IPS DF 6.9 (cell line): ENCODE results near the gene PATJ.
A peak's percentile ranks its signal among the peaks of the same experiment; 100 is the strongest.

ENCODE experiments used
- DNase-seq: peaks from one replicate; pipeline ENCODE4 v3.0.0-alpha.2; 2013; ENCODE audit warnings: low read depth, low spot score
- H3K27ac ChIP-seq: one replicate; pipeline ENCODE4 v1.5.1; 2013; ENCODE audit warnings: low read length, control low read depth
- H3K27me3 ChIP-seq: 2 replicates; pipeline ENCODE4 v1.6.1; 2013; ENCODE audit warnings: mild to moderate bottlenecking, low read length; ENCODE audit not compliant: control insufficient read depth, insufficient read depth
- H3K36me3 ChIP-seq: 2 replicates; pipeline ENCODE4 v1.6.1; 2013; ENCODE audit warnings: low read length; ENCODE audit not compliant: control insufficient read depth, insufficient read depth
- H3K4me1 ChIP-seq: 2 replicates; pipeline ENCODE4 v1.6.1; 2013; ENCODE audit warnings: low read length; ENCODE audit not compliant: control insufficient read depth, insufficient read depth
- H3K4me3 ChIP-seq: 2 replicates; pipeline ENCODE4 v1.5.1; 2013; ENCODE audit warnings: mild to moderate bottlenecking, low read length
- H3K9me3 ChIP-seq: 2 replicates; pipeline ENCODE4 v1.6.1; 2013; ENCODE audit warnings: low read length, inconsistent platforms; ENCODE audit not compliant: control insufficient read depth, insufficient read depth
- WGBS: extraction: QIAGEN DNeasy Blood & Tissue Kit; methylation state at CpG from one replicate; pipeline ENCODE4 v1.1.7; 2013; ENCODE audit warnings: mixed read lengths, missing lambda C conversion rate; ENCODE audit not compliant: insufficient read length, insufficient coverage; 5-methylcytosine and 5-hydroxymethylcytosine counted together

The PATJ gene

GRCh38 chr1:62064829-62065407 is 322.6 kb downstream of the PATJ start:
- Histone ChIP-seq H3K27me3 (no peaks in the 10 kb centered on the region), H3K27ac (no peak overlapping the region), H3K36me3 (no peaks in the 10 kb centered on the region), H3K9me3 (no peaks in the 10 kb centered on the region), H3K4me3 (no peak overlapping the region), H3K4me1 (no peaks in the 10 kb centered on the region)
- no peak for DNase-seq
- WGBS = no CpG with 5 or more reads among the region's 4 CpGs

- Histone ChIP-seq H3K27ac (no peak overlapping the region), H3K4me1 (no peaks in the 10 kb centered on the region), H3K27me3 (no peaks in the 10 kb centered on the region), H3K36me3 (no peaks in the 10 kb centered on the region), H3K4me3 (no peak overlapping the region), H3K9me3 (no peaks in the 10 kb centered on the region)
- no CpG with 5 or more reads among the region's 2 CpGs for WGBS
- no peak for DNase-seq
Observed at GRCh38 chr1:62066713-62067112, 324.4 kb downstream of the PATJ start.

- no peaks in the 10 kb centered on the region for H3K27me3 ChIP-seq
- no peaks in the 10 kb centered on the region for H3K4me1 ChIP-seq
- no peaks in the 10 kb centered on the region for H3K9me3 ChIP-seq
- no CpG with 5 or more reads among the region's 1 CpG for WGBS
- H3K36me3 ChIP-seq = no peaks in the 10 kb centered on the region
- H3K4me3 ChIP-seq = no peak overlapping the region
- DNase-seq = no peak
- H3K27ac ChIP-seq = no peak overlapping the region
Observed at GRCh38 chr1:62068416-62068843, 326.1 kb downstream of the PATJ start.

GRCh38 chr1:62068978-62069377 is 326.7 kb downstream of the PATJ start:
- no peaks in the 10 kb centered on the region for H3K4me1 ChIP-seq
- H3K27ac ChIP-seq = no peak overlapping the region
- no peaks in the 10 kb centered on the region for H3K27me3 ChIP-seq
- H3K9me3 ChIP-seq = no peaks in the 10 kb centered on the region
- no CpG with 5 or more reads among the region's 5 CpGs for WGBS
- H3K36me3 ChIP-seq = no peaks in the 10 kb centered on the region
- no peak for DNase-seq
- no peak overlapping the region for H3K4me3 ChIP-seq

GRCh38 chr1:62070384-62071011 is 328.2 kb downstream of the PATJ start:
- no peaks in the 10 kb centered on the region for H3K36me3 ChIP-seq
- H3K4me1 ChIP-seq = no peaks in the 10 kb centered on the region
- no peak overlapping the region for H3K4me3 ChIP-seq
- no peaks in the 10 kb centered on the region for H3K27me3 ChIP-seq
- no peak overlapping the region for H3K27ac ChIP-seq
- H3K9me3 ChIP-seq = no peaks in the 10 kb centered on the region
- no peak for DNase-seq
- WGBS = no CpG with 5 or more reads among the region's 4 CpGs

GRCh38 chr1:62071695-62072094 is 329.4 kb downstream of the PATJ start:
- H3K9me3 ChIP-seq = no peaks in the 10 kb centered on the region
- no peaks in the 10 kb centered on the region for H3K36me3 ChIP-seq
- H3K27ac ChIP-seq = no peak overlapping the region
- no peaks in the 10 kb centered on the region for H3K4me1 ChIP-seq
- no CpG with 5 or more reads among the region's 7 CpGs for WGBS
- H3K4me3 ChIP-seq = no peak overlapping the region
- no peak for DNase-seq
- no peaks in the 10 kb centered on the region for H3K27me3 ChIP-seq

GRCh38 chr1:62076286-62076685 is 334.0 kb downstream of the PATJ start:
- Histone ChIP-seq H3K36me3 (no peaks in the 10 kb centered on the region; the same call in 1 of the 2 replicates), H3K27me3 (no peaks in the 10 kb centered on the region), H3K4me1 (no peaks in the 10 kb centered on the region), H3K27ac (no peak overlapping the region), H3K9me3 (no peaks in the 10 kb centered on the region), H3K4me3 (no peak overlapping the region)
- whole genome bisulfite sequencing = no CpG with 5 or more reads among the region's 3 CpGs
- DNase-seq = no peak

GRCh38 chr1:62077821-62078220 is 335.5 kb downstream of the PATJ start:
- Histone ChIP-seq H3K36me3 (no peaks in the 10 kb centered on the region; the same call in 1 of the 2 replicates), H3K4me1 (no peaks in the 10 kb centered on the region), H3K27ac (no peak overlapping the region), H3K9me3 (no peaks in the 10 kb centered on the region), H3K27me3 (no peaks in the 10 kb centered on the region), H3K4me3 (no peak overlapping the region)
- 100% methylated on average over 1 of the region's 1 CpG for WGBS
- DNase-seq = no peak

GRCh38 chr1:62082456-62083363 is 340.4 kb downstream of the PATJ start:
- H3K4me3 ChIP-seq = no peak overlapping the region
- H3K27ac ChIP-seq = no peak overlapping the region
- no peaks in the 10 kb centered on the region for H3K27me3 ChIP-seq
- no CpG with 5 or more reads among the region's 14 CpGs for WGBS
- H3K9me3 ChIP-seq = no peaks in the 10 kb centered on the region
- no peaks in the 10 kb centered on the region; the same call in 1 of the 2 replicates for H3K36me3 ChIP-seq
- peak; percentile 22 for DNase-seq
- H3K4me1 ChIP-seq = no peaks in the 10 kb centered on the region

GRCh38 chr1:62084310-62084890 is 342.1 kb downstream of the PATJ start:
- H3K9me3 ChIP-seq = no peaks in the 10 kb centered on the region
- no peaks in the 10 kb centered on the region for H3K27me3 ChIP-seq
- H3K27ac ChIP-seq = no peak overlapping the region
- H3K4me1 ChIP-seq = no peaks in the 10 kb centered on the region
- no peak for DNase-seq
- no peak overlapping the region for H3K4me3 ChIP-seq
- WGBS = no CpG with 5 or more reads among the region's 9 CpGs
- H3K36me3 ChIP-seq = no peaks in the 10 kb centered on the region; the same call in 1 of the 2 replicates
